GM21825 (cell line): ENCODE measurements around the gene RERE.

ENCODE experiments used
- ATAC-seq: cut with Tn5 transposase; IDR thresholded peaks from one replicate; pipeline ENCODE4 v1.9.1; 2021; ENCODE audit warnings: mild to moderate bottlenecking, moderate library complexity; ENCODE audit not compliant: unreplicated experiment

The RERE gene

GRCh38 chr1:8437347-8437746 is 380.1 kb downstream of the RERE start:
- no peak for ATAC-seq

- no peak for ATAC-seq
Measured at GRCh38 chr1:8435569-8436071, 381.8 kb downstream of the RERE start.

- no peak for ATAC-seq
Measured at GRCh38 chr1:8434101-8434500, 383.3 kb downstream of the RERE start.

GRCh38 chr1:8431784-8432183 is 385.7 kb downstream of the RERE start:
- ATAC-seq: no peak

GRCh38 chr1:8431019-8431418 is 386.4 kb downstream of the RERE start:
- no peak for ATAC-seq

GRCh38 chr1:8430476-8430875 is 387.0 kb downstream of the RERE start:
- ATAC-seq: no peak

GRCh38 chr1:8429549-8430110 is 387.8 kb downstream of the RERE start:
- ATAC-seq: no peak

- no peak for ATAC-seq
Measured at GRCh38 chr1:8428441-8428840, 389.0 kb downstream of the RERE start.

- ATAC-seq: no peak
Measured at GRCh38 chr1:8427986-8428385, 389.5 kb downstream of the RERE start.

GRCh38 chr1:8427493-8427892 is 389.9 kb downstream of the RERE start:
- ATAC-seq: peak; percentile 45

- ATAC-seq: peak; percentile 1
Measured at GRCh38 chr1:8426996-8427395, 390.4 kb downstream of the RERE start.

GRCh38 chr1:8425781-8426161 is 391.7 kb downstream of the RERE start:
- ATAC-seq: no peak

GRCh38 chr1:8425150-8425780 is 392.2 kb downstream of the RERE start:
- ATAC-seq: no peak

GRCh38 chr1:8424539-8425116 is 392.8 kb downstream of the RERE start:
- ATAC-seq: no peak

- ATAC-seq: no peak
Measured at GRCh38 chr1:8423692-8424538, 393.5 kb downstream of the RERE start.

GRCh38 chr1:8423269-8423691 is 394.2 kb downstream of the RERE start:
- ATAC-seq: no peak

GRCh38 chr1:8422510-8423268 is 394.8 kb downstream of the RERE start:
- no peak for ATAC-seq

GRCh38 chr1:8421721-8422120 is 395.7 kb downstream of the RERE start:
- no peak for ATAC-seq

- ATAC-seq: no peak
Measured at GRCh38 chr1:8420318-8420717, 397.1 kb downstream of the RERE start.

- no peak for ATAC-seq
Measured at GRCh38 chr1:8419861-8420260, 397.6 kb downstream of the RERE start.

GRCh38 chr1:8419172-8419571 is 398.3 kb downstream of the RERE start:
- ATAC-seq: no peak
